GM18508 (cell line): ENCODE results near the gene OLFML1.

Experiments
- ATAC-seq: cut with Tn5 transposase; IDR thresholded peaks from one replicate; pipeline ENCODE4 v1.9.1; 2021; ENCODE audit warnings: moderate number of reproducible peaks; ENCODE audit not compliant: insufficient read depth, unreplicated experiment

The OLFML1 gene

DNA sequence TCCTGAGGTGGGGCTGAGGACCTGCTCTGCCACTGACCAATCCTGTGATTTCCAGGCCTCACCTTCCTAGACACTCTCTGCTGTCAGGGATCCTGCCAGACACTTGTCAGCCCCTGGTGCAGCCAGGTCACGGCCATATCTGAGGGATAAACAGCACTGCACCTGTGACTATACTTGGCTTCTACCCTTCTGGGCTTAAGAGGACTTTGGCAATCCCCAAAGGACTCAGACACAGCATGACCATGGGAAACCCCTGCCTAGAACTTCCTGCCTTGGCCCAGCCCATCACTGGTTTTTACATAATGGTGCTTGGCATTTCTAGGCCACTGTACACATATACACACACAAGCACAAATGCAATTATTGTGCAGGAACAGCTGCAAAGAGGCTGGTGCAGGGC lies 11.6 kb upstream of the OLFML1 start:
- peak; percentile 97 for ATAC-seq

DNA sequence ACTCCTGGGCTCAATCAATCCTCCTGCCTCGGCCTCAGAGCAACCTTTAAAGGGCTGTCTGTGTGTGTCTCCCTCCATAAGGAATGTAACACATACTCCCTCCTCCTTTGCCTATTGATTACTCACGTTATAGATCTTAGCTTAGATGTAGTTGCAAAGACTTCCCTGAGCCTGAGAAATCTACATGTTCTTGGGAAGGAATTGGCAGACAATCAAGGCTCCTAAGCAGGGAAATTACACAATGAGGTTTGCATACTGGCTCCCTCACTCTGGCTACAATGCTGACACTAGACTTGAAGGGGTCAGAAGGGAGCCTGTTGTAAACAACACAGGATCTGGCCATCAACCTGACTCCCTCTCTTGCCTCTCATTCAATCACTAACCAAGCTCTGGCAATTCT lies 5.2 kb upstream of the OLFML1 start:
- no peak for ATAC-seq

DNA sequence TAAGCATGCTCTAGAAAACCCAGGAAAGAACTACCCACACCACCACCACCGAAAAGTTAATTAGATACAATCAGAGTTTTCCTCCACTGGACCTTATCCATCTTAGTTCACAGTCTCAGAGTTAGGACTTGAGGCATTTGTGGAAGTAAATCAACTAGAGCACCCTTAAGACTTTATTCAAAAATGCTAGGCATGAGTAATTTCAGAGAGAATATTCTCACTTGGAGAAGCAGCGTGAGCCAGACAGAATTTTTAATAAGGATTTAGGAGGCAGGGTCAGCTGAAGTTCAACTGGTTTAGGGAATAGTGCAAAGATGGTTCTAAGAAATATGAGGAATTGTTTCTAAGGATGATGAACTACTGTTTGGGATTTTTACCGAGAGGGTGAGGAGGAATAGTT lies 1.2 kb upstream of the OLFML1 start:
- no peak for ATAC-seq

DNA sequence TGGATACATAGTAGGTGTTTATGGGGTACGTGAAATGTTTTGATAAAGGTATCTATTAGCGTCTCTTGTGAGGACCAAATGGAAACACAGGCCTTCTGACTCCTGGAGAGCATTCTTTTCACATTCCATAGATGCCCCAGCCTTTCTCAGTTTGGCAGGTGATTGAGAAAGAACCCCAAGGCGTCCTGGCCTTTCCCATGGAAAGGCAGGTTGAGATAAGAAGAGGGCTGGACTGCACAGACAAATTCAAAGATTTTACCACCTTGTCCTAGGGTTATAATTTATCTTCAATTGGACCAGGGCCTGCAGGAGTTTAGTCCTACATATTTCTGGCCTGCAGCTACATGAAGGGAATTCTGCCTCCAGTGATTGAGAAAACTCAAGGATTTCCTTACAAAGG lies 661 bp upstream of the OLFML1 start:
- ATAC-seq: no peak

DNA sequence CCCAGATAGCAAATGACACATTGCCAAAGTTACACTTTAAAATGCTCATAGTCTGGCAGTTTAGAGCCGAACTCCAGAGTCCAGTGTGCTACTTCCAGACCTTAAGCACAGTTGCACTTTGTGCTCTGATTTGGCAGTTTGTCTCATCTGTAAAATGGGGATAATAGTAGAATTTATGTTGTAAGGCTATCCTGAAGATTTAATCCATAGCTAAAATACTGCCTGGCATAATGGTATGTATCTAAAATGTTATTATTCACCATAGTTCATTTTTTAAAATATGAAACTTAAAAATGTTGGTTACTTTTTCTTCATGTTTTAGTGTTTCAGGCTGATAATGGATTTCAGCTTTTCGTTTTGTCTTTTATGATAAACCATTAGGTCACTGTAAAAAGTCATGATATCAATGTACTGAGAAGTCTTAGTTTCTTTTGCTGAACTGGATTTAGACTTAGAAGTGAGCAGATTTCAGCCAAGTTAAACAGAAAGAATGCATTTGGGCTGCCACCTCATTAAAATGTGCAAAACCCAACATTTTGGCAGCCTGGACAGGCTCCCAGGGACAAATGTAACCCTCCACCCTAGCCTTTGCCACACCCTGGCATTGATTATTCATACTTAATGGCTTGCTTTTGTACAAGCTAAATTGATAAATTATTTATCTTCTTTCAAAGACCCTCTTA lies 933 bp downstream of the OLFML1 start:
- no peak for ATAC-seq

DNA sequence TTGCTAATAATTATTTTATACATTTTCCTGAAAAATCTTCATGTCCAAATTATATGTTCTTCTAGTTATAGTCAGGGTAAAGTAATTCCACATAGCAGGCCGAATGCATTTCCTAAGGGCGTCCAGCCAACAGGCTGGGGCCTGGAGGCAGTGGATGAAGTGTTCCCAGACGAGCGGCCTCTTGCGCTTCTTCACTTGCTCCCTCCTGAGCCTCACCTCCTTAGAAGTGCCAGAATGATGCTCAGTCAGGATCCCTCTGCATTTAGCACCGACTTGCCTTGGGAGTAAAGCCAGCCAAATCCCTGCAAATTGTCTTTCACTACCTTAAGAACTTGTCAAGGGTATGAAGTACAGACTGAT lies 1.5 kb downstream of the OLFML1 start:
- ATAC-seq: no peak

DNA sequence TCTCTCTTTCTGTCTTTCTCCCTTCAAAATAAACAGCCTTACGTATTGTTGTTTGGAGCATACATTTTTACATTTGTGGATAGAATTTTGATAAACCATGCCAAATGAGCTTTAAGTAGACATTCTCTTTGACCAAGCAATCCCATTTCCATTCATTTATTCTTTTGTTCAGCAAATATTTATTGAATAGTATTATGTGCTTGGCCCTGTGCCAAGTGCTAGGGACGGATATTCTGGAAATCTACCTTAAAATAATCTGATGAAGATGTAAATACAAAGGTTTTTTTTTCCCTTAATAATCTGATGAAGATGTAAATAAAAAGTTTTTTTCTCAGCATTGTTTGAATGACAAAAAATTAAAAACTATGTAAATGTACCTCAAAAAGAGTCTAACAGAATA lies 2.1 kb downstream of the OLFML1 start:
- no peak for ATAC-seq

DNA sequence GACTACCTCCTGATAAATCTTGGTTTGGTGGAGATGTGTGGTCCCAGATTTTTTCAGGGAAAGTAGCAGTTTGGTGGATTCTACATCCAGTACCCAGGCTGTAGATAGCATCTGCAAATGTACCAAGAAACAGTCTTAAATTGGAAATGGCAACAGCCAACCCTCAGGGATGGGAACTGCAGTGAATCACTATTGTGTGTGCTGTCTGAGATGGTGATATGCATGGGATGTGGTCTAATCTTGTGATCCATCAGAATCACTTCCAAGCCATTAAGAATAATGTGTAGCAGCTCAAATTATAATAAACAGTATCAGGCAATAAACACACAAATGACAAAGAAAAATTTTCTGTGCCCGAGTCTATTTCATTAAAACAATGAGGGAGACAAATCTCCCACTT lies 3.4 kb downstream of the OLFML1 start:
- no peak for ATAC-seq

DNA sequence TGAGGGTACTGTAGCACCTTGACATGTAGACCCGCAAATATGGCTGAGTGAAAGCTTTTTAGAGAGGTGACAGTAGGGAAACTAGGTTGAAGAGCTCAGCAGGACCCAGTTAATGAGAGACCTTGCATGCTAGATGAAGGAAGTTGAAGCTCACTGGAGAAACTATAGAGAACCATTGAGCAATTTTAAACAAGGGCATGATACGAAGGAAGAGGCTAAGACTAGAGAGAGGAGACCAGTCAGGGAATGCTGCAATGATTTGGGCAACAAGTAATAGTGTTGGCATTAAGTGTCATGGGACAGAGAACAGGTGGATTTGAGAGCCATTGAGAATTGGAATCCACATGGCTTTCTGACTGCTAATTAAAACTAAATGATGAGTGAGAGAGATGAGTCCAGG lies 4.1 kb downstream of the OLFML1 start:
- no peak for ATAC-seq

DNA sequence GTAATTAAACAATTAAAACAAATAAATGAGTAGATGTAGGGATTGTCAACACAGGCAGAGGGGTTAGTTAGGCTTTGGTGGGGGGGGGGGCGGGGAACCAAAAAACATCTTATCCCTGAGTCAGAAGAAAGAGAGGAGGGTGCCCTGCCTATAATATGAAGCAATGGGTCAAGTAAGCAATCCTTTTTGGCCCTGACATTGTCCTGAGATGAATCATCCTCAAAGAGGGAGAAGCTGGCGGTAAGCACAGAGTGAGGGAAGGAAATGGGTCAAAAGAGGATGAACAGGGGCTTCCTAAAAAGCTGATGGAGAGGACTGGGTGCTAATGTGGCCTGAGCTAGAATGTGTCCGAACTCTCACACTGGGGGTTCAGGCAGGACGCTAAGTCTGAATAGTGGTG lies 4.7 kb downstream of the OLFML1 start:
- ATAC-seq: no peak

DNA sequence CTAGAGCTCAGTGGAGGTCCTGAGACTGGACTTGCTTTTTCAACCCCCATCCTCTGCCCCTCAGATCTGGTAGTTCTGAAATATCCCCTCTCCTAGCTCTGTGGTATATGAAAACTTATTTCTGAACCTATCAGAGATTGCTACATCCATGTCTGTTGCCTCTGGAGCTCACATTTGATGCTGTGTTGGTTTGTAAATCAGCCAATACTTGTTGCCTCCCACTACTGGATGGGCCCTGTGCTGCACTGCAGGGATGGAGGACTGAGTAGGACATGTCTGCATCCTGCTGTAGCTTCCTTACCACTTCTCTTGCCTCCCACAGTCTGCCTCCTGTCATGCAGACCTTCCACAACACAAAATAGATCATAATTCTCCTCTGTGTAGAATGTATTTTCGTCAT lies 5.2 kb downstream of the OLFML1 start:
- no peak for ATAC-seq

DNA sequence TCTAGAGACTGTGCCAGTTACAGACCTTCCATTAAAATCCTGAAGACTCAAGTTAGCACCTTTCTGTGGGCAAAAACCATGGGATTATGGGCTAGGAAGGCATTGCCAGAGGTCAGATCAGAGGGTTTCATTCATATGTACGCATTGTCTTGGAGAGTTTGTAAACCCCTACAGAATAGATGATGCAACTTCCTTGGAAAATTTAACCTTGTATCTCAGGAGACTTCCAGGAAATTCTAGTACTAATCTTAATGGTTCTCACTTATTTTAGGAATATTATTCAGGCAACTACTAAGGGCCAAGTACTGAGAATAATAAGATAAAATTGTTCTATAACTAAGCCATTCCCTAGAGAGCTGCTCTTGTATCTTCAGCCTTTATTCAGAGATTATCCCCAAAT lies 6.9 kb downstream of the OLFML1 start:
- no peak for ATAC-seq

DNA sequence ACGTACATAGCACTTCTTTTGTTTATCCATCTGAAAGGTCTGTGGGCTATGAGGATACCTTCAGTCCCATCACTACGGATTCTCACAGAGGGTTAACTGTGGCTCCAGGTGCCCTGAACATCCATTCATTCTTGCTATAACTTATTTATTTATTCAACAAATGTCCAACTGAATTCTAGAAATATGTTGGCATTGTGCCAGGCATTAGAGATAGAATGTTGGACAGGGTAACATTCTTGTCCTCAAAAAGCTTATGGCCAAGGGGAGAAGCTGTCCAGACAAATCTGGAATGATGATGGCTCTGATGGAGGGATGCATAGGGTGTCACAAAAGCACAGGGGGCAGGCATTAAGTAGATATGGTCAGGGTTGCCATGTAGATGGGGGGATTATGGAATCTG lies 8.4 kb downstream of the OLFML1 start:
- ATAC-seq: no peak

DNA sequence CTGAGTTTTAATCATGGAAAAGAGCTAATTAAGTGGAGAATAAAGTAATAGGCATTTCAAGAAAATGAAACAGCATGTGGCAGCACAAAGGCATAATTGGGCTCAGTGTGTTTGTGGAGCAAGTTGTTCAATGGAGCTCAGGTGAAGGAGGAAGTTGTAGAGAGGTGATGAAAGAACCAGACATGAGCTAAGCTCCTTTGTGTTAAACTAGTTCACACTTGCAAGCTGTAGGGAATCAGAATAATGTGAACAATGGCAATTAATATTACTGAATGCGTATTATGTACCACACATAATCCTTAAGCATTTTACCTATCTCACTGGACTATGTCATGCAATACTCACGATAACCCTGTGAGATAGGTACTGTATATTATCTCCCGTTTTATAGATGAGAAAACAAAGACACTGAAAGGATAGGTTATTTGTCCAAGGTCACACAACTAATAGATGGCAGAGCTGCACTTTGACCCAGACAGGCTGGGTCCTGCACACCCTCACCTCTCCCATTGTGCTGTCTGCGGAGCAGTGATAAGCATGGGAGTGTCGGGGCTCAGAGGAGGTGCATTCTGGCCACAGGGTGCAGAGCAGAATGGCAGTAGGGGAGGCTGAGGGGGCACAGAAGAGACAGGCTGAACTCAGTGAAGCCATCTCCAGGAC lies 8.9 kb downstream of the OLFML1 start:
- no peak for ATAC-seq

DNA sequence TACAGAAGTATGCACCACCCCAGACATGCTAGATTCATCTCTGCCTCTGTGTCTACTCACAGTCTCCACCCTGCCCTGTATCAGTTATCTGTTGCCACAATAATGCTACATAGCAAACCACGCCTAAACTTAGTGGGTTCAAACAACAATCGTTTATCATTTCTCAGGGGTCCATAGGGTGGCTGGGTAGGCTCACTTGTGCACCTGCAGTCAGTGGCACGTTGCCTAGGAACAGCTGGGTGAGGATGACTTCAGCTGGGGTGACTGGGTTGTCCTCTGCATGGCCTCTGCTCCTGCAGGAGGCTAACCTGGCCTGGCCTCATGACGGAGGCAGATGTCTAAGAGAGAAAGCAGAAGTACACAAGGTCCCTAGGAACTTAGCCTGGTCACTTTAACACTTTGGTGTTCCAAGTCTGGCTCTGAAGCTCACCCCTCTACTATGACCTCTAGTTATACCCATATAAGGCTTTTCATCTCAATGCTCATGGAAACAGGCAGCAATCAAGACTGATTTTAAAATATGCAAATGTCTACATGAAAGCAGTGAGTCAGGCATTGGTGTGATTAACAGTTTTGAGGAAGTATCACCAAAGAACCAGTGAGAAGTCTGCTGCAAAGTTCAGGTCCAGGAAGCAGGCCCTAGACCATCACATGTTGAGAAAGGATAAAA lies 10.7 kb downstream of the OLFML1 start:
- ATAC-seq: peak; percentile 82

DNA sequence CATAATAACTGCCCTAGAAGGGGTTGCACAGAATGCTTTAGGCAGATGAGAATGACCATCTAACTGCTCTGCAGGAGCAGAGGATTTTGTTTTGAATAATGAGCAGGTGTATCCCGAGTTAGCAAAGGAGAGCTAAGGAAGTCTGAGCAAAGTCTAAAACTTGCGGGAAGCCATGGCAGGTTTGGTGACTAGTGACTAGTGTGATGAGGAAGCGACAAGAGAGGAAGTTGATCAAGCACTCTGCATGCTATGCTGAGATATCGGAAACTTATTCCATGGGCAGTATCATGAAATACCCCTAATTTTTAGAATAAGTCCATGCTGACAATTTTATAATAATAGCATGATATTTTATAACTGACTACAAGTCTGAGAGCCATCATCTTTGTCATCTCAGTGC lies 12.9 kb downstream of the OLFML1 start:
- no peak for ATAC-seq

DNA sequence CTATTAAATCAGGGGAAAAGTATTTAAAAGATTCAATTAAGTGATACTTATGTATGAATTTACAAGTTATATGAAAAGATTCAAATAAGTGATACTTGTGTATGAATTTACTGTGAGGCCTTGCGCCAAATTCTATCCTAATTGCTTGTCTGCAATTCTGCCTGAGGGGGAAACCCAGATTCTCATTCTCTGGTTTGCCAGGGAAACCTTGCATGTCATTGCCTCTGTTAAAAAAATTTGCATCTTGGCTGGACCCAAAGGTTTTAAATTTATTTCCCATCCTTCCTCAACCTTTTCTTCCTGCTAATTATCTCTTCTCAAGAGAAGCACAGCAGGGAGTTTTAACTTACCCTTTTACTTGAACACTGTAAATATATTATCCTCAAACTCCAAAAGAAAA lies 13.8 kb downstream of the OLFML1 start:
- no peak for ATAC-seq

DNA sequence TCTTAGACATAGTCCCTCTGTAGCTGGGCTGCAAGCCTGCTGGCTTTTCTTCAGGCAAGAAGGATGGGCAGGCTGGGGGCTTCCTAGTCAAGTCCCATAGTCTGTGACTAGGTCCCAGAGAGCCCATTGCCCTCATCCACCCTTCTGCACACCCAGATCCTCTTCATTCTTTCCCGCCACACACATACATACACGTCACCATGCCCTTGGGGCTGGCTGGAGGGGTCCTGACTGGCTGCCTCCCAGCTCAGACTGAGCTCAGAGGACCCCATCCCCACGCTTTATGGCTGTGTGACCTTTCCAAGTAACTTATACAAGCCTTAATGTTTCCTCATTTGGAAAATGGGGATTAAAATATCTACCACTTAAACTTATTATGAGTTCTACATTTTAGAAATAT lies 14.9 kb downstream of the OLFML1 start:
- no peak for ATAC-seq

DNA sequence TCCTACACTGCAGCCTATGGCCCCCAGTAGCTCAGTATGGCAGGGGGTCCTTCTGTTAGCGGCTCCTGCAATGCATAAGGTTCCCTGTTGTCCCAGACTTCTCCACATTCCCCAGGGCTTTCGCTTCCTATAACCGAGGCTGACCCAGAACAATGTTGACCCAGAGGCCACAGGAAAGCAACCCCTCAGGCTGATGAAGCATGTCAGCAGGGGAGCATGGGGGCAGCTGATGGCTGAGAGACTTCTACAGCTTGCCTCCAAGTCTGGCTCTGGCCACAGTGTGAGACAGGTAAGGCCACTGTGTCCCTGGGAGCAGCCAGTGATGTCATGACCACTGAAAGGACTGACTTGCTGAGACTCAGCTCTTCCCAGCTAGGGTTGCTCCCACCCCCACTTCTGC lies 15.9 kb downstream of the OLFML1 start:
- no peak for ATAC-seq

DNA sequence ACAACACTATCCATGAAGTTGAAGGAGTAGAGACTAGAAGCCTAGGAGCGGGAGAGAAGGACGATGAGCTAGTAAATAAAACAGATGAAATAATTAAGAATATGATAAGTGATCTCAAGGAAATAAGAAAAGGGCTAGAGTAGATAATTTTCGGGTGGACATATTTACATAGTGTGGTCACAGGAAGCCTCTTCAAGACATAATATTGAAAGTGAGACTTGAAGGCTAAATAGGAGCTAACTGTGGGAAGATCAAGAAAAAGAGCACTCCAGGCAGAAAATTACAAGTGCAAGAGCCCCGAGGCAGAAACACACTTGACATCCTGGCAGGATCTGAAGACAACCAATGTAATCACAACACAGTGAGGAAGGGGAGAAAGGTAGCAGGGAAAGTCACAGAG lies 16.6 kb downstream of the OLFML1 start:
- no peak for ATAC-seq

DNA sequence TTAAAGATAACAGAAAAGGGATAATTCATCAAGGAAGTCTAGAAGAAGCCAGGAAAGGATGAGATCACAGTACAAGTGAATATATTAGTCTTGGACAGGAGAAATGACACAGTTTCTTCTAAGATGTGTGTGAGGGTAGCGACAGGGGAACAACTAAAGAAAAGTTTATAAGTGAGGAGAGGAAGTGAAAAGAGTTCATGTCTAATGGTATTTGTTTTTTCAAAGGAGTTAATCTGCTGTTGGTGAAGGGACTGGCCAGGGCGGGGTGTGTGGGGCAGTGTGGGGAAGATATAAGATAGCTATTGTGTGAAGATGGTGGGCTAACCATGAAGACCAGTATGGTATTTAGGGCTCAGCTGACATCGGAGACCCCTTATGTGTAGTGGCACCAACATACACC lies 20.9 kb downstream of the OLFML1 start:
- no peak for ATAC-seq

DNA sequence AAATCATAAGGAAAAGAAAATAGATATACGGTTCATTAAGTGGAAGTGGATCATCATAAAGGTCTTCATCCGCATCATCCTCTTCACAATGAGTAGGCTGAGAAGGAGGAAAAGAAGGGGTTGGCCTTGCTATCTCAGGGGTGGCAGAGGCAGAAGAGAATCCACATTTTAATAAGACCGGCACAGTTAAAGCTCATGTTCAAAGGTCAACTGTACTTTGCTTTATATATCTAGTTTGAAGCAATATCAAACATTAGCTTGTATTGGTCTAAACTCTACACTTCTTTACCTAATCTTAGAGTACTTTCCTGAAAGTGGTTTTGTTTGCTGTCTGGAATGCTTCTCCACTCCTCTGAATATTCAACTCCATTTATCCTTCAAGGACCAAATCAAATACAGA lies 22.8 kb downstream of the OLFML1 start:
- no peak for ATAC-seq
